K562 (cell line): Measurements from ENCODE around the gene NCAPD2. TPM values are rescaled to one million over a fixed set of nuclear protein-coding genes. Genes with fewer than 3 reads are reported as not detected.

ENCODE experiments used
- CREB3 ChIP-seq: fragments of 450-650 bp; conservative IDR thresholded peaks from 2 replicates; pipeline ENCODE4 v1.6.1; 2016; ENCODE audit warnings: missing genetic modification characterization, low read depth, mild to moderate bottlenecking, missing compliant biosample characterization, moderate library complexity
- CXXC5 ChIP-seq: fragments of 250-450 bp; sonication (Bioruptor Pico); IDR thresholded peaks from 2 replicates; pipeline ENCODE4 v1.8.0; 2022; ENCODE audit warnings: inconsistent platforms, mild to moderate bottlenecking, moderate library complexity
- ELF2 ChIP-seq: fragments of 250-450 bp; sonication (Bioruptor Pico); IDR thresholded peaks from 2 replicates; pipeline ENCODE4 v1.5.0; 2021; ENCODE audit warnings: mild to moderate bottlenecking
- ETS1 ChIP-seq: conservative IDR thresholded peaks from 2 replicates; pipeline ENCODE4 v1.6.1; 2011; ENCODE audit warnings: low read depth, mild to moderate bottlenecking, low read length; ENCODE audit not compliant: control insufficient read depth
- ETS2 ChIP-seq: IDR thresholded peaks from 2 replicates; pipeline ENCODE4 v1.6.1; 2016; ENCODE audit warnings: borderline replicate concordance, missing genetic modification characterization, mild to moderate bottlenecking, moderate library complexity, missing compliant biosample characterization; ENCODE audit not compliant: poor library complexity, severe bottlenecking
- FOS ChIP-seq: IDR thresholded peaks from 3 replicates; pipeline ENCODE4 v1.6.1; 2011; ENCODE audit not compliant: insufficient read length; ENCODE audit errors: extremely low read depth
- HDAC6 ChIP-seq: IDR thresholded peaks from 2 replicates; pipeline ENCODE4 v1.6.1; 2012; ENCODE audit warnings: low read depth, mild to moderate bottlenecking, control low read depth, inconsistent platforms, low read length, moderate library complexity
- HMGXB4 ChIP-seq: sonication (generic); formaldehyde crosslinking; IDR thresholded peaks from 2 replicates; pipeline ENCODE4 v1.8.1; 2023; ENCODE audit warnings: mild to moderate bottlenecking, missing genetic modification reagents
- HNRNPL ChIP-seq: fragments of 200-400 bp; formaldehyde crosslinking; IDR thresholded peaks from 2 replicates; pipeline ENCODE4 v1.6.1; 2017; ENCODE audit warnings: low read depth, mild to moderate bottlenecking, low read length
- HNRNPLL ChIP-seq: fragments of 200-400 bp; formaldehyde crosslinking; IDR thresholded peaks from 2 replicates; pipeline ENCODE4 v1.6.1; 2017; ENCODE audit warnings: low read length, low read depth, mild to moderate bottlenecking; ENCODE audit not compliant: poor library complexity, severe bottlenecking
- JUN ChIP-seq, 2 experiments: sonication (generic) in 1 of 2; formaldehyde crosslinking in 1 of 2; IDR thresholded peaks; 2 replicates each; pipeline versions ENCODE4 v1.6.1 to v1.8.0; 2012 to 2022; ENCODE audit warnings: borderline replicate concordance in 2 of 2, mild to moderate bottlenecking in 2 of 2, improper control_type of control experiment in 1 of 2, low read depth in 1 of 2, low read length in 1 of 2, missing genetic modification reagents in 1 of 2
- MEIS2 ChIP-seq: fragments of 450-650 bp; IDR thresholded peaks from 2 replicates; pipeline ENCODE4 v1.6.1; 2014; ENCODE audit warnings: mild to moderate bottlenecking; ENCODE audit not compliant: partially characterized antibody
- MTA1 ChIP-seq: fragments of 450-650 bp; IDR thresholded peaks from 2 replicates; pipeline ENCODE4 v1.6.1; 2017; ENCODE audit warnings: borderline replicate concordance
- NBN ChIP-seq: fragments of 450-650 bp; IDR thresholded peaks from 2 replicates; pipeline ENCODE4 v1.6.1; 2016; ENCODE audit warnings: low read depth, mild to moderate bottlenecking
- NR2C1 ChIP-seq, 2 experiments: fragments of 450-650 bp; IDR thresholded peaks; 2 replicates each; pipeline ENCODE4 v1.6.1; 2017; ENCODE audit warnings: mild to moderate bottlenecking in 2 of 2, antibody characterized with exemption in 1 of 2, inconsistent platforms in 1 of 2, missing compliant biosample characterization in 1 of 2, missing genetic modification characterization in 1 of 2
- RUNX1 ChIP-seq: sonication (generic); IDR thresholded peaks from 2 replicates; pipeline ENCODE4 v1.6.1; 2016; ENCODE audit warnings: antibody characterized with exemption, low read depth
- TAL1 ChIP-seq: fragments of 450-650 bp; IDR thresholded peaks from 2 replicates; pipeline ENCODE4 v1.6.1; 2016; ENCODE audit warnings: mild to moderate bottlenecking
- ZBTB17 ChIP-seq: fragments of 450-650 bp; formaldehyde crosslinking; IDR thresholded peaks from 2 replicates; pipeline ENCODE4 v1.4.0; 2020; ENCODE audit warnings: mild to moderate bottlenecking
- ZNF165 ChIP-seq: fragments of 250-450 bp; sonication (Bioruptor Pico); IDR thresholded peaks from 2 replicates; pipeline ENCODE4 v1.4.0; 2020; ENCODE audit warnings: borderline replicate concordance
- ZNF232 ChIP-seq: sonication (generic); formaldehyde crosslinking; IDR thresholded peaks from 2 replicates; pipeline ENCODE4 v1.8.0; 2022; ENCODE audit warnings: mild to moderate bottlenecking, missing genetic modification reagents
- ZNF740 ChIP-seq, 3 experiments: fragments of 200-800 bp in 1 of 3; sonication (Bioruptor generic) in 1 of 3; sonication (generic) in 1 of 3; formaldehyde crosslinking in 1 of 3; IDR thresholded peaks; 2 replicates each; pipeline versions ENCODE4 v1.6.1 to v1.8.0; 2016 to 2022; ENCODE audit warnings: mild to moderate bottlenecking in 2 of 3, missing compliant biosample characterization in 2 of 3, missing genetic modification characterization in 2 of 3, missing genetic modification reagents in 1 of 3
- ZZZ3 ChIP-seq: fragments of 450-650 bp; IDR thresholded peaks from 2 replicates; pipeline ENCODE4 v1.6.1; 2016; ENCODE audit warnings: antibody characterized with exemption, mild to moderate bottlenecking, moderate library complexity
- polyA plus RNA-seq, 8 experiments: library from polyadenylated mRNA; depleted of rRNA in 4 of 8; stranded (reverse) in 5 of 8; unstranded in 3 of 8; fragments of >200 nt; fragmentation: Nextera tagmentation in 2 of 8; fragmentation: Illumina TruSeq in 1 of 8; extraction: Ambion mirVana in 2 of 8; extraction: Trizol in 1 of 8; gene quantifications; 2 replicates each; pipeline versions ENCODE4 v1.2.1 to v1.2.3, GENCODE V29; 2011 to 2014; ENCODE audit warnings: inconsistent platforms in 1 of 8, missing spikeins in 1 of 8
- total RNA-seq, 7 experiments: library from RNA; depleted of rRNA in 6 of 7; stranded (reverse); fragments of >200 nt in 6 of 7; fragmentation: Illumina TruSeq in 2 of 7; extraction: Trizol in 2 of 7; gene quantifications; 2 replicates each; pipeline versions ENCODE4 v1.2.1 to v1.2.3, GENCODE V29; 2011 to 2021; ENCODE audit warnings: low replicate concordance in 1 of 7

Gene NCAPD2
- total and polyA plus RNA-seq, 9 of the 15 experiments (the other 6 are each of a cell fraction or from before 2014, with no cell fraction given): 16.9 to 93.7 (median 68.3) TPM

GRCh38 chr12:6492838-6493496 is 935 bp upstream of the NCAPD2 start, which contains the start of gene MRPL51 (continued):
- TF ChIP-seq CREB3 (tag) (no peak), FOS (no peak), ZNF165 (CRISPR knock-in tag) (no peak), ETS2 (tag) (no peak), RUNX1 (no peak), ZNF740 (CRISPR knock-in tag; IDR thresholded peaks at IDR 0.05) (no peak), ZNF740 (tag; IDR thresholded peaks at IDR 0.05) (no peak), HNRNPLL (peak; percentile 40), ETS1 (0 out of 2 replicates have a peak, but pooled peaks have one; percentile 23), ZBTB17 (CRISPR knock-in tag) (no peak), HDAC6 (no peak), ZZZ3 (no peak), MEIS2 (peak; percentile 21), HNRNPL (no peak), HMGXB4 (CRISPR knock-in tag) (no peak), TAL1 (no peak), CXXC5 (CRISPR knock-in tag) (peak; percentile 31), ELF2 (peak; percentile 40; the same call in 1 of the 2 replicates), NR2C1 (IDR thresholded peaks at IDR 0.05) (0 out of 2 replicates have a peak, but pooled peaks have one; percentile 21), NR2C1 (tag; IDR thresholded peaks at IDR 0.05) (no peak), JUN (IDR thresholded peaks at IDR 0.05; ENCODE audit: borderline replicate concordance, low read depth, low read length) (0 out of 2 replicates have a peak, but pooled peaks have one; percentile 18), JUN (CRISPR knock-in tag; IDR thresholded peaks at IDR 0.05; ENCODE audit: borderline replicate concordance) (no peak), MTA1 (no peak), NBN (peak; percentile 60; the same call in 1 of the 2 replicates), ZNF232 (CRISPR knock-in tag) (no peak)
